HEK293T (cell line): Measurements from ENCODE around the gene CHURC1.

Experiments used
- ARNT ChIP-seq: fragments of 450-650 bp; IDR thresholded peaks from 2 replicates; pipeline ENCODE4 v1.6.1; 2017; ENCODE audit warnings: mild to moderate bottlenecking
- BHLHE40 ChIP-seq: fragments of 450-650 bp; IDR thresholded peaks from 2 replicates; pipeline ENCODE4 v1.6.1; 2016; ENCODE audit warnings: mild to moderate bottlenecking, moderate library complexity, borderline replicate concordance
- CTBP1 ChIP-seq: fragments of 450-650 bp; IDR thresholded peaks from 2 replicates; pipeline ENCODE4 v1.6.1; 2016; ENCODE audit warnings: borderline replicate concordance
- ELF4 ChIP-seq: fragments of 450-650 bp; IDR thresholded peaks from 2 replicates; pipeline ENCODE4 v1.6.1; 2017; ENCODE audit warnings: antibody characterized with exemption
- FOXK2 ChIP-seq: fragments of 450-650 bp; IDR thresholded peaks from 2 replicates; pipeline ENCODE4 v1.6.1; 2016; ENCODE audit warnings: mild to moderate bottlenecking
- FOXM1 ChIP-seq: fragments of 450-650 bp; IDR thresholded peaks from 2 replicates; pipeline ENCODE4 v1.6.1; 2017; ENCODE audit warnings: mild to moderate bottlenecking, borderline replicate concordance
- HDGF ChIP-seq: fragments of 450-650 bp; IDR thresholded peaks from 2 replicates; pipeline ENCODE4 v1.6.1; 2017; ENCODE audit warnings: antibody characterized with exemption, borderline replicate concordance
- PKNOX1 ChIP-seq: fragments of 450-650 bp; IDR thresholded peaks from 2 replicates; pipeline ENCODE4 v1.6.1; 2016
- TARDBP ChIP-seq: fragments of 450-650 bp; IDR thresholded peaks from 2 replicates; pipeline ENCODE4 v1.6.1; 2016
- ZNF384 ChIP-seq: fragments of 450-650 bp; IDR thresholded peaks from 2 replicates; pipeline ENCODE4 v1.6.1; 2016

GRCh38 chr14:64960762-64961276, 46.6 kb downstream of the CHURC1 start:
- no peak for TF ChIP-seq CTBP1
- no peak for TF ChIP-seq ZNF384
- no peak for TF ChIP-seq PKNOX1
- TF ChIP-seq ELF4 = no peak
- TF ChIP-seq FOXM1 = no peak
- TF ChIP-seq HDGF = no peak
- TF ChIP-seq BHLHE40 = no peak
- no peak for TF ChIP-seq FOXK2
- TF ChIP-seq TARDBP = no peak
- no peak for TF ChIP-seq ARNT
